GM18505 (cell line): ENCODE results near the gene FCRLB.

ENCODE experiments used
- ATAC-seq: cut with Tn5 transposase; IDR thresholded peaks from one replicate; pipeline ENCODE4 v1.9.1; 2021; ENCODE audit not compliant: unreplicated experiment
- POLR2A ChIP-seq: IDR thresholded peaks from 4 replicates; pipeline ENCODE4 v1.6.1; 2011; ENCODE audit warnings: borderline replicate concordance; ENCODE audit not compliant: insufficient read depth, insufficient read length; ENCODE audit errors: extremely low read depth

The FCRLB gene

DNA sequence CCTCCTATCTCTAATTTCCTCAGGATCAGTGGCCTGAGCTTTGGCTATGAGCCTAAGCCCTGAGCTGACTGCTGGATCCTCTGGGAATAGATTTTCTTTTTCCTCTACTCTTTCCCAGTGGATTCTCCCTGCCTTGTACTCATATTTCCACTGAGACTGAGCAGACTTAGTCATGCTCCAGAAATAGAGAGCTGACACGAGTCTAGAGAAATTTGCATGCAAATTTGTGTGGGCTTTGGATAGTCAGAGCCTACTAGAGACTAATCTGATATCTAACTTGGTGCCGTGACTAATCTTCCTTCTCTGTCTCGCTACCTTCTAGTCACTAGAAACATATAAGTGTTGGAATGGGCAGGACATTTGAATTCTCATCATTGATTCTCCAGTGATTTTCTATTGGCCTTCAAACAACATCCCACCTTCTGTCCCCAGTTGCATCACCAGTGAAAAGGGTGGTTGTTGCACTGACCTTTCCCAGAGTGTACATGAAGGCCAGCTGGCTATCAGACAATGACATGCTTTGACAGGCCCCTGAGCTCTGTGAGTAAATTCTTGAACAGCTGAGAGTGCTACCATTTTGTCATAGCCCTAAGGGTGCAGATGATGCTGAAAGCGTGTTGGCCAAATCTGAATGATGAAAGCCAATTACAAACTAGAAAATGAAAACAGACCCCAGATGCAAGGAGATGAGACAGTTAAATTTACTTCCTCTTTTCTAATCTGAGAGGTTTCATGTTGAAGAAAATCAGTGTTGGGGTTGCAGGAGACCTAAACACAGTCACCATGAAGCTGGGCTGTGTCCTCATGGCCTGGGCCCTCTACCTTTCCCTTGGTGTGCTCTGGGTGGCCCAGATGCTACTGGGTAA is 14.6 kb upstream of the FCRLB start, which contains the start of gene FCRLA:
Gene FCRLA, plus strand, starts transcription at position 748 of the 866 bp plus-strand sequence. Its CDS starts 36 bp downstream, at position 784.
- TF ChIP-seq POLR2A, result peak; percentile 88
- peak; percentile 67 for ATAC-seq

- no peak for ATAC-seq
- no peak for TF ChIP-seq POLR2A
Measured at GRCh38 chr1:161707503-161707902, 13.8 kb upstream of the FCRLB start.

GRCh38 chr1:161709373-161709772 is 12.0 kb upstream of the FCRLB start:
- ATAC-seq, result no peak
- TF ChIP-seq POLR2A, result no peak

GRCh38 chr1:161710560-161710959 is 10.8 kb upstream of the FCRLB start:
- no peak for TF ChIP-seq POLR2A

GRCh38 chr1:161718559-161719324 is 2.6 kb upstream of the FCRLB start:
- no peak for TF ChIP-seq POLR2A
- ATAC-seq, result peak; percentile 55

More at GRCh38 chr1:161710560-161710959, 10.8 kb upstream of the FCRLB start:
- ATAC-seq, result no peak

DNA sequence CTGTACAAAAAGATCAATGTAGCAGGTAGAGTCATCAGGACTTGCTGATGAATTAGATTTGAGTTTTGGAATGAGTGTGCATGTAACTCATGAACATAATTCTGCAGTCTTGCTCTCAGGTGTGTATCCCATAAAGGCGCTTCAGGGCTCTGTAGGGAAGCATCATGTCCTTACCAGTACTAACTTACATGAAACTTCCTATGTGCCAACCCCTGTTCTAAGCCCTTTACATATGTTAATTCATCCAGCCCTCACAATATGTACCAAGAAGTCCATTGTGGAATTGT is 2.1 kb upstream of the FCRLB start:
- TF ChIP-seq POLR2A, result no peak
- peak; percentile 29 for ATAC-seq

- no peak for TF ChIP-seq POLR2A
- no peak for ATAC-seq
Measured at GRCh38 chr1:161720422-161720821, 922 bp upstream of the FCRLB start.

- TF ChIP-seq POLR2A, result no peak
- ATAC-seq, result no peak
Measured at GRCh38 chr1:161721738-161722343, 497 bp downstream of the FCRLB start.

GRCh38 chr1:161722406-161722805 is 1.1 kb downstream of the FCRLB start:
- TF ChIP-seq POLR2A, result no peak
- ATAC-seq, result no peak

- ATAC-seq, result no peak
- TF ChIP-seq POLR2A, result no peak
Measured at GRCh38 chr1:161723459-161724141, 2.3 kb downstream of the FCRLB start.

GRCh38 chr1:161725258-161725907 is 4.0 kb downstream of the FCRLB start:
- peak; percentile 1 for ATAC-seq

DNA sequence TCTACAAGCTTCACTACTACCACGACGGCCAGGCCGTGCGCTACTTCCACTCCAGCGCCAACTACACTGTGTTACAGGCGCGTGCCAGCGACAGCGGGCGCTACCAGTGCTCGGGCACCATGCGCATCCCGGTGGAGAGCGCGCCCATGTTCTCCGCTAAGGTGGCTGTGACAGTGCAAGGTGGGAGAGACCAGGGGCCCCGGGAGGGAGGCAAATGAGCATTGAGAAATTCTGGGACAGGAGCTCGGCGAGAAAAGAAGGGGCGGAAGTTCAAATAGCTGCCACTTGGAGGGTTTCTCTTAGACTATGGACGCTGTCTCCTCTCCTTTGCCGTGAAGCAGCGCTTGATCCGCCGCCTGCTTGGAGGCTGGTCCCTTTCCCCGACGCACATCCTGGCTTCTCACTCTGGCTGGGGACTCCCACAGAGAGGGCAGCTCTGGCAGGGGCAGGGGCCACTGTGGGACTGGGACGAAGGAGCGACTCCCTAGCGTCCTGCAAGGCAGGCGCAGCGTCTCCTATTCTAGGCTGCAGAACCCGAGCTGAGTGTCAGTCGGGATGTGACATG is 4.6 kb downstream of the FCRLB start:
- peak; percentile 20 for ATAC-seq
- no peak for TF ChIP-seq POLR2A

GRCh38 chr1:161726473-161727255 is 5.3 kb downstream of the FCRLB start:
- peak; percentile 50 for ATAC-seq

More at GRCh38 chr1:161726473-161727255, 5.3 kb downstream of the FCRLB start:
- TF ChIP-seq POLR2A, result peak; percentile 95
